Muscle of leg (tissue), 11 donors: ENCODE results near the gene TESPA1. TPM values are rescaled to one million over a fixed set of nuclear protein-coding genes. Genes with fewer than 3 reads are reported as not detected.

ENCODE experiments used
- DNase-seq: peaks from one replicate; pipeline ENCODE4 v3.0.0; 2013
- H3K27ac ChIP-seq: one replicate; pipeline ENCODE4 v1.5.1; 2013; ENCODE audit warnings: mild to moderate bottlenecking, low read length, control low read depth
- H3K27me3 ChIP-seq: one replicate; pipeline ENCODE4 v1.6.1; 2013; ENCODE audit warnings: low read length; ENCODE audit not compliant: control insufficient read depth, insufficient read depth
- H3K36me3 ChIP-seq: one replicate; pipeline ENCODE4 v1.6.1; 2013; ENCODE audit warnings: low read length; ENCODE audit not compliant: control insufficient read depth, insufficient read depth
- H3K4me1 ChIP-seq: one replicate; pipeline ENCODE4 v1.6.1; 2013; ENCODE audit warnings: low read length; ENCODE audit not compliant: control insufficient read depth, insufficient read depth
- H3K4me3 ChIP-seq: one replicate; pipeline ENCODE4 v1.5.1; 2013; ENCODE audit warnings: low read length, control low read depth
- H3K9me3 ChIP-seq: replicated peaks from 2 replicates; pipeline ENCODE4 v1.6.1; 2013; ENCODE audit warnings: low read depth, low read length; ENCODE audit not compliant: control insufficient read depth
- WGBS: methylation state at CpG from one replicate; pipeline ENCODE4 v1.1.5; 2013; ENCODE audit warnings: missing lambda C conversion rate; ENCODE audit not compliant: insufficient coverage; 5-methylcytosine and 5-hydroxymethylcytosine counted together
- polyA plus RNA-seq, 8 donors: library from polyadenylated mRNA; unstranded; fragments of 120-200 nt; gene quantifications; one replicate each; pipeline versions ENCODE4 v1.2.1 to v1.2.3, GENCODE V29; 2013; ENCODE audit warnings: inconsistent platforms in 1 of 8, low replicate concordance in 1 of 8; ENCODE audit not compliant: insufficient read length in 8 of 8, insufficient read depth in 1 of 8
- total RNA-seq: library from RNA; stranded (reverse); fragments of 120-200 nt; gene quantifications from one replicate; pipeline ENCODE4 v1.2.4, GENCODE V29; 2013

Gene TESPA1
- total and polyA plus RNA-seq, 9 donors = 0.44 to 2.8 (median 1.7) TPM

- Histone ChIP-seq H3K4me3 (no peak overlapping the region), H3K9me3 (no peaks in the 10 kb centered on the region), H3K27me3 (no peaks in the 10 kb centered on the region), H3K36me3 (no peaks in the 10 kb centered on the region), H3K27ac (no peak overlapping the region), H3K4me1 (no peaks in the 10 kb centered on the region)
- WGBS = 30% methylated on average over 1 of the region's 5 CpGs
- DNase-seq = no peak
Observed at GRCh38 chr12:54998958-54999510, 14.5 kb upstream of the TESPA1 start.

GRCh38 chr12:54997929-54998522, 13.5 kb upstream of the TESPA1 start:
- Histone ChIP-seq H3K4me1 (no peaks in the 10 kb centered on the region), H3K27me3 (no peaks in the 10 kb centered on the region), H3K36me3 (no peaks in the 10 kb centered on the region), H3K4me3 (no peak overlapping the region), H3K27ac (no peak overlapping the region), H3K9me3 (no peaks in the 10 kb centered on the region)
- 50% methylated on average over 3 of the region's 4 CpGs for WGBS
- no peak for DNase-seq

GRCh38 chr12:54996205-54996604, 11.6 kb upstream of the TESPA1 start:
- Histone ChIP-seq H3K4me1 (no peaks in the 10 kb centered on the region), H3K4me3 (no peak overlapping the region), H3K27me3 (no peaks in the 10 kb centered on the region), H3K9me3 (no peaks in the 10 kb centered on the region), H3K36me3 (no peaks in the 10 kb centered on the region), H3K27ac (no peak overlapping the region)
- 52% methylated on average over 3 of the region's 5 CpGs for WGBS
- no peak for DNase-seq

DNA sequence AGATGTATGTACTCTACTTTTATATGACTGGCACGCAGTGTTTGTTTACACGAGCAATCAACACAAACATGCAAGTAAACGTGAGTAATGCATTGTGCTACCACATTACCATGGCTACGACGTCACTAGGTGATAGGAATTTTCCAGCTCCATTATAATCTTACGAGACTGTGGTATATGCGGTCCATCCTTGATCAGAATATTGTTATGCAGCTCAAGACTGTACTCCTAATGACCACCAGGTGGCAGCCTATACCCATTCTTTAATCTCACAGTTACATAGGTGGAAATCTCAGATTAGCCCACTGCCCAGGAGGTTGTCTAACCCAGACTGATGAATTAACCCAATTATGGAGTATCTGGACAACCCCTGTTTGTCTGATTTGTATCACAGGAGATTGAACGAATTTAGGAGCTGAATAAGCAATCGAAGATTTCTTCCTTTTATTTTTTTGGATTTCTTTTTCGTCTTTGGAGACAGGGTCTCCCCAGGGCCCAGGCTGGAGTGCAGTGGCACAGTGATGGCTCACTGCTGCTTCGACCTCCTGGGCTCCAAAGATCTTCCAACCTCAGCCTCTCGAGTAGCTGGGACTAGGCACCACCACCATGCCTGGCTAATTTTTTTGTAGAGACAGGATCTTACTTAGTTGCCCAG, 8.7 kb upstream of the TESPA1 start:
- Histone ChIP-seq H3K4me1 (peaks cover 11% of the 10 kb centered on the region), H3K9me3 (no peaks in the 10 kb centered on the region), H3K4me3 (no peak overlapping the region), H3K27ac (no peak overlapping the region), H3K36me3 (no peaks in the 10 kb centered on the region), H3K27me3 (no peaks in the 10 kb centered on the region)
- 48% methylated on average over 4 of the region's 12 CpGs for WGBS
- DNase-seq = peak; percentile 77

DNA sequence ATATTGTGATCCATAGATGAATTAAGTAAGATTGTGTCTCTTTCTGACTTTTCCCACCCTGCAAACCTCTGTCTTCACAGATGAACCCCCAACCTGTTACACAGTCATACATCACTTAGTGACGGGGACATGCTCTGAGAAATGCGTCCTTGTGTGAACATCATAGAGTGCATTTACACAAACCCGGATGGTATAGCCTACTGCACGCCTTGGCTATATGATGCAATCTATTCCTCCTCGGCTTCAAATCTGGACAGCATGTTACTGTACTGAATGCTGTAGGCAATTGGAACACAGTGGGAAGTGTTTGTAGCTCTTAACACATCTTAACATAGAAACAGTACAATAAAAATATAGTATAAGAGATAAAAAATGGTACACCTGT, 7.4 kb upstream of the TESPA1 start:
- 100% methylated on average over 2 of the region's 5 CpGs for WGBS
- no peaks in the 10 kb centered on the region for H3K36me3 ChIP-seq
- H3K9me3 ChIP-seq = no peaks in the 10 kb centered on the region
- no peaks in the 10 kb centered on the region for H3K27me3 ChIP-seq
- no peak for DNase-seq
- no peak overlapping the region for H3K4me3 ChIP-seq
- H3K4me1 ChIP-seq = peaks cover 11% of the 10 kb centered on the region
- no peak overlapping the region for H3K27ac ChIP-seq

DNA sequence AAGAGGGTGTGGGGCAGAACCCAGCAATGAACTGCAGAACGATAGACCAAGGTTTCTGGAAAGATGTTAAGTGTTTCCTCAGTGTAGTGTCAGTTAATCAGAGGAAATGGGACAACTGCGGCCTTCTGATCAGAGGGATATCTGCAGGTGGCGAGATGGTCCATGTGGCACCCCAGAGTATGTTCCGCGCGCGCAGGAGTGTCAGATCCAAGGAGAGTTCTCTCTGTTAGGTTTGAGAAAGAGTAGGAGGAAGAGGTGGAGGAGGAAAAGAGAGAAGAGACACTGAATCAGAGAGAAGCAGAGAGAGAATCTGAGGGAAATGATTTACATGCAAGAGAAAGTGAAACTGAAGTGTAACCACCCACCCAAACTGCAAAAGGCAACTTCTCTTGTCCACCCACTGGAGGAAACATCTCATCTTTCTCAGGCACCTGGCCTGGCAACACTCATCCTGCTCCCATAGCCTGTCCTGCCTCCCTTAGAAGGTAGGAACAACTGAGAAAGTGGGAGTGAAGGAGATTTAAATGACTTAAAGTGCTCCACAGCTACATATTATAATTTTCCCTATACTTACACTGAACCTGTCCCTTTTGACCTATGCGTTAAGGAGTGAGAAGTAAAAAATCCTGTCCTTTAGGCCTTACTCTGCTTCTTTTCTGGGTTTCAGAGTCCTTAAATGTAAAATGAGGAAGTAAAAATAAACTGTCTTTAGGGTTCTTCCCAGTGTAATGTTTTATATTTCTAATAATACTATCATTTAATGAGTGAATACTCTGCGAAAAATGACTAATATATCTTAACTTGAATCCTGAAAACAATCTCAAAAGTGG, 6.8 kb upstream of the TESPA1 start:
- Histone ChIP-seq H3K4me1 (peaks cover 11% of the 10 kb centered on the region), H3K27me3 (no peaks in the 10 kb centered on the region), H3K27ac (no peak overlapping the region), H3K4me3 (no peak overlapping the region), H3K9me3 (no peaks in the 10 kb centered on the region), H3K36me3 (no peaks in the 10 kb centered on the region)
- 89% methylated on average over 7 of the region's 9 CpGs for WGBS
- no peak for DNase-seq

DNA sequence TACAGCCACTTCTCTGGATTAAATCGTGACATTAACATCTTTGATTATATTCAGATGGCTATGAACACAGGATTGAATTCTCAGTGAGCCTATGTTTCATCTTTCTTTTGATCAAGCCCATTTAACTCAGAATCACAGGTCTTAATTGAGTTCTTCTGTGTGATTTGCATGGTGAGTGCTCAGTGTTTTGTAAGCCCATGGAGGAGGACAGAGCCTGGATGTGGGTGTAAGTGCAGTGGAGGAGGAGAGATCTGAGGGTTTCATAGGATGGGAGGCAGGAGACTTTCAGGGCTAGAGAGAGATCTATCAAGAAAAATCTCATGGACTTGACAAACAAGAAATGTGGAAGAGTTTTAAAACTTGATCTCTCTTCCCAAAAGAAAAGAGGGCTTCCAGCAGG, 5.3 kb upstream of the TESPA1 start:
- H3K27me3 ChIP-seq = no peaks in the 10 kb centered on the region
- peaks cover 14% of the 10 kb centered on the region for H3K4me1 ChIP-seq
- no CpG with 5 or more reads among the region's 1 CpG for WGBS
- no peaks in the 10 kb centered on the region for H3K9me3 ChIP-seq
- DNase-seq = no peak
- no peak overlapping the region for H3K4me3 ChIP-seq
- H3K36me3 ChIP-seq = no peaks in the 10 kb centered on the region
- peak overlapping the region; percentile 81 for H3K27ac ChIP-seq

DNA sequence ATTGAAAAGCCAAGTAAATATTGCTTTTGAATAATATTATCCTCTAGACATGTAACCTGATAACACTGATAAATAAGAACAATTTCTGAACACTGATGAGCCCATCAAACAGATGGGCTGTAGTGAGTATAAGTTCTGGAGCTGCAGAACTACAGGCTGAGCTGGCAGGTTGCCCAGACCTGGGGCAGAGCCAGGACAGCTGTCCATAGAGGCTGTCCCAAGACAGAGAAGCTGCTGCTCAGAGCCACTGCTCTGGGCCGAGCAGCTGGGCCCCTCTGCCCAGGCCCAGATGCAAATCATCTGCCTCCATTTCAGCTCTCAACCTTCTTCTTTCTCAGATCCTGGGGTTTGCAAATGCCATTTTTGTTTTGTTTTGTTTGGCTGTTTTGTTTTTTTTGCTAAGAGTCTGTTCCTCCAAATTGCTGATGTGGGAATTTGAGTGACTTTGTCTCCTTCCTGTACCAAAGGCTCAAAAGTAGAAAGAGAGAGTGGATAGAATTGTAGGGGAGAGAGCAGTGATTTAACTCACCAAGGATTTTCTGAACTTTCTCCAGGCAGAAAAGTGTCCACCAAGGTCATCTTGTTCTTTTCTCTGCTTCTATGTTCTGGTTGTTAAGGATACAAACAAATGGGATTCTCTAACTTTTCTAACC, 4.0 kb upstream of the TESPA1 start:
- Histone ChIP-seq H3K27me3 (no peaks in the 10 kb centered on the region), H3K36me3 (no peaks in the 10 kb centered on the region), H3K4me1 (peaks cover 19% of the 10 kb centered on the region), H3K27ac (peak overlapping the region; percentile 81), H3K9me3 (no peaks in the 10 kb centered on the region), H3K4me3 (no peak overlapping the region)
- no CpG with 5 or more reads among the region's 1 CpG for WGBS
- peak; percentile 95 for DNase-seq

DNA sequence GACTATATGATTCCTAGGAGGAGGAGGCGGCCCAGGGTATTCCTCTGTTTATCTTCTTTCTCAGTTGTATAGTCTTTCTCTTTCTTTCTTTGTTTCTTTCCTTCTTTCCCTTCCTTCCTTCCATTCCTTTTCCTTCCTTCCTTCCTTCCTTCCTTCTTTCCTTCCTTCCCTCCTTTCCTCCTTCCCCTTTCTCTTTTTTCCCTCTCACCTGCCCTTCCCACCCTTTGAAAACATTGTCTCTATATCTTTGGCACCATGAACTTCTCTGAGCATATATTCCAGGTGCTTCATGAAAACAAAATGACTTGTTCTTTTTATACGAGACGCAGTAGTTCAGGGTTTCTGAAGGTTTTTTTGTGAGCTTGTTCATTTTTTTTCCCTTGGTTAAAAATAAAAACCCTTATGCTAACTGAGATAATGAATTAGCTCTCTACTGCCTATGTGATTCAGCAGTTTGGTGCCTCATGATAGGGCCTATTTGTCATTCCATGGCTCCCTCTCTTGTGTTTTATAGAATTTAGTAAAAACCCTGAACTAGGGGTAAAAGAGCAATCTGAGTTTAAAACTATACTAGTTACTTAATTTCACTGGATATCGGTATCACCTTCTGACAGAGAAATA, 3.2 kb upstream of the TESPA1 start:
- H3K36me3 ChIP-seq = no peaks in the 10 kb centered on the region
- H3K27ac ChIP-seq = no peak overlapping the region
- no peaks in the 10 kb centered on the region for H3K27me3 ChIP-seq
- H3K4me1 ChIP-seq = peaks cover 19% of the 10 kb centered on the region
- no peaks in the 10 kb centered on the region for H3K9me3 ChIP-seq
- 100% methylated on average over 1 of the region's 4 CpGs for WGBS
- H3K4me3 ChIP-seq = no peak overlapping the region
- no peak for DNase-seq
